ENCODE data around the gene GABRG2.

Gene GABRG2

GRCh38 chr5:162119801-162120200, 52.2 kb downstream of the GABRG2 start:
- in situ Hi-C loops (cut with MboI; ENCODE audit: low sequenced_read_pairs, unreplicated experiment), result no loop called here
- TF ChIP-seq, protein P1, sequence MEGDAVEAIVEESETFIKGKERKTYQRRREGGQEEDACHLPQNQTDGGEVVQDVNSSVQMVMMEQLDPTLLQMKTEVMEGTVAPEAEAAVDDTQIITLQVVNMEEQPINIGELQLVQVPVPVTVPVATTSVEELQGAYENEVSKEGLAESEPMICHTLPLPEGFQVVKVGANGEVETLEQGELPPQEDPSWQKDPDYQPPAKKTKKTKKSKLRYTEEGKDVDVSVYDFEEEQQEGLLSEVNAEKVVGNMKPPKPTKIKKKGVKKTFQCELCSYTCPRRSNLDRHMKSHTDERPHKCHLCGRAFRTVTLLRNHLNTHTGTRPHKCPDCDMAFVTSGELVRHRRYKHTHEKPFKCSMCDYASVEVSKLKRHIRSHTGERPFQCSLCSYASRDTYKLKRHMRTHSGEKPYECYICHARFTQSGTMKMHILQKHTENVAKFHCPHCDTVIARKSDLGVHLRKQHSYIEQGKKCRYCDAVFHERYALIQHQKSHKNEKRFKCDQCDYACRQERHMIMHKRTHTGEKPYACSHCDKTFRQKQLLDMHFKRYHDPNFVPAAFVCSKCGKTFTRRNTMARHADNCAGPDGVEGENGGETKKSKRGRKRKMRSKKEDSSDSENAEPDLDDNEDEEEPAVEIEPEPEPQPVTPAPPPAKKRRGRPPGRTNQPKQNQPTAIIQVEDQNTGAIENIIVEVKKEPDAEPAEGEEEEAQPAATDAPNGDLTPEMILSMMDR (IDR thresholded peaks at IDR 0.05; ENCODE audit: borderline replicate concordance, control extremely low read depth, extremely low read depth, insufficient read depth, missing control alignments), result no peak
- no peak for DNase-seq (ENCODE audit: low spot score)

DNA sequence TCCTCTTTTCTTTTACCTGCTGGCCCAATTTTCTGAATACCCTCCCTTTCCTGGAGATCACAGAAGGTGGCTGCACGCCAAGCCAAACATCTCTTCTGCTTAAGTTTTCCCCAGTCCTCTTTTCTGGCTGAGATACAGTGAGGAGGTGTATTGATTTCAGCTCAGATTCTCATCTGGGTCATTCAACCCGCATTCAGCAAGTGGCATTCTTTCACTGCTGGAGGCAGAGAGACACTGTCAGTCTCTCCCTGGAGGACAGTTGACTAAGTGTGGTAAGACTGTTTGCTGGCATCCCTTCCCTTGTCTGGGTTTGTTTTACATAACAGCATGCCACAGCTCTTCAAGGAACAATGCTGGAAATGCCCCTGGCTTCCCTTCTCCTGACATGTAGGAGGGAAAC, 60.5 kb downstream of the GABRG2 start:
- in situ Hi-C loops (cut with MboI; ENCODE audit: low sequenced_read_pairs, unreplicated experiment), result no loop called here
- DNase-seq (ENCODE audit: low spot score), result no peak

GRCh38 chr5:162132348-162132747, 64.8 kb downstream of the GABRG2 start:
- DNase-seq (ENCODE audit: low spot score), result no peak
- in situ Hi-C loops (cut with MboI; ENCODE audit: low sequenced_read_pairs, unreplicated experiment), result no loop called here
- TF ChIP-seq, protein P1 (IDR thresholded peaks at IDR 0.05; ENCODE audit: borderline replicate concordance, control extremely low read depth, extremely low read depth, insufficient read depth, missing control alignments), result no peak

More for the DNA sequence above, 60.5 kb downstream of the GABRG2 start:
- TF ChIP-seq, protein P1 (IDR thresholded peaks at IDR 0.05; ENCODE audit: borderline replicate concordance, control extremely low read depth, extremely low read depth, insufficient read depth, missing control alignments), result no peak

- in situ Hi-C loops (cut with MboI; ENCODE audit: low sequenced_read_pairs, unreplicated experiment), result no loop called here
- TF ChIP-seq, protein P1 (IDR thresholded peaks at IDR 0.05; ENCODE audit: borderline replicate concordance, control extremely low read depth, extremely low read depth, insufficient read depth, missing control alignments), result no peak
- DNase-seq (ENCODE audit: low spot score), result no peak
Observed at GRCh38 chr5:162139190-162139589, 71.6 kb downstream of the GABRG2 start.

- TF ChIP-seq, protein P1 (IDR thresholded peaks at IDR 0.05; ENCODE audit: borderline replicate concordance, control extremely low read depth, extremely low read depth, insufficient read depth, missing control alignments), result no peak
- DNase-seq (ENCODE audit: low spot score), result no peak
- in situ Hi-C loops (cut with MboI; ENCODE audit: low sequenced_read_pairs, unreplicated experiment), result no loop called here
Observed at GRCh38 chr5:162154242-162154641, 86.7 kb downstream of the GABRG2 start.

DNA sequence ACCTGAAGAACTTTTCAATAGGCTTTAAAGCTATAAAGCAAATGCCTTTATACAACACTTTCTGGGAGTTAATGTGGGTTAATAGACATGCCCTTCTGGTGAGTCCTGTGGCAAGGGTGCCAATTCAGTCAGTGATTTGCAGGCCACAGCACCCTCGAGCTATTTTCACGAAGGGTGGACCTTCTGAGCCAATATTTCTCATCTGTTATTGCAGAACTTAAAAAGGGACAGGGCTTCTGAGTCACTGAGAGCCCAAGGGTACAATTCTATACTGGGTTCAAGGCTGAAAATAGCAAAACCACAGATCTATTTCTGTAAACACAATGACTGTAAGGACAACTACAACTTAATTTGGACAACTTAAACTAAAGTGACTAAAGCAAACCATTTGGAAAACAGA, 92.8 kb downstream of the GABRG2 start:
- TF ChIP-seq, protein P1 (IDR thresholded peaks at IDR 0.05; ENCODE audit: borderline replicate concordance, control extremely low read depth, extremely low read depth, insufficient read depth, missing control alignments), result no peak
- in situ Hi-C loops (cut with MboI; ENCODE audit: low sequenced_read_pairs, unreplicated experiment), result no loop called here
- no peak for DNase-seq (ENCODE audit: low spot score)

- in situ Hi-C loops (cut with MboI; ENCODE audit: low sequenced_read_pairs, unreplicated experiment), result no loop called here
- no peak for DNase-seq (ENCODE audit: low spot score)
- TF ChIP-seq, protein P1 (IDR thresholded peaks at IDR 0.05; ENCODE audit: borderline replicate concordance, control extremely low read depth, extremely low read depth, insufficient read depth, missing control alignments), result no peak
Observed at GRCh38 chr5:162163663-162164062, 96.1 kb downstream of the GABRG2 start.
